ENCODE data around the gene TTLL8.

DNA sequence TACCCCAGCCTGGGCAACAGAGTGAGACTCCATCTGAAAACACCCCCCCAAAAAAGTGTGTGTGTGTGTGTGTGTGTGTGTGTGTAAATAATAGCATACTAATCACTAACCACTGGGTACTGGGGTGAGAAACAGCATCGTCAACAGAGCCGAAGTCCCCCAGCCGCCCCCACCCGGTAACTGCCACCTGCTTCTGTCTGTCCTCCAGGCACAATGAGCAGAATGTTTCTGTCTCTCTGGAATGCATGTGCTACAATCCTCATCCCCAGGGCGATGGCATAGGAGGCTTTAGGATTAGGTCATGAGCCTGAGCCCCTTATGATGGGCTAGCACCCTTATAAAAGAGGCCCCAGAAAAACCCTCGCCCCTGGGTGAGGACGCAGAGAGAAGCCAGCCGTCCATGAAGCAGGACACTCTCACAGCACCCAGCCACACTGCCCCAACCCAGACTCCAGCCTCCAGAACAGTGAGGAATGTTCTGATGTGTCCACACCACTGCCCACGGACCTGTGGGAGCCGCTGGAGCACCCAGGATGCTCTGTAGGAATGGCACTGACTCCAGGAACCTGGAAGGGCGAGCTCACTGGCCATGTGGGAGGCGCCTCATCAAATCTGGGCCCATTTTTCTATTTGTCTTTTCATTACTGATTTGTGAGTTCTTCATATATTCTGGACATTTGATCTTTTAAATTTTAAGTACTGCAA, 9.9 kb downstream of the TTLL8 start:
- TF ChIP-seq, protein P1, sequence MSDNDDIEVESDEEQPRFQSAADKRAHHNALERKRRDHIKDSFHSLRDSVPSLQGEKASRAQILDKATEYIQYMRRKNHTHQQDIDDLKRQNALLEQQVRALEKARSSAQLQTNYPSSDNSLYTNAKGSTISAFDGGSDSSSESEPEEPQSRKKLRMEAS (IDR thresholded peaks at IDR 0.05) = no peak
- no peak for TF ChIP-seq EP300 (IDR thresholded peaks at IDR 0.05; ENCODE audit: borderline replicate concordance)
- TF ChIP-seq, protein P2, sequence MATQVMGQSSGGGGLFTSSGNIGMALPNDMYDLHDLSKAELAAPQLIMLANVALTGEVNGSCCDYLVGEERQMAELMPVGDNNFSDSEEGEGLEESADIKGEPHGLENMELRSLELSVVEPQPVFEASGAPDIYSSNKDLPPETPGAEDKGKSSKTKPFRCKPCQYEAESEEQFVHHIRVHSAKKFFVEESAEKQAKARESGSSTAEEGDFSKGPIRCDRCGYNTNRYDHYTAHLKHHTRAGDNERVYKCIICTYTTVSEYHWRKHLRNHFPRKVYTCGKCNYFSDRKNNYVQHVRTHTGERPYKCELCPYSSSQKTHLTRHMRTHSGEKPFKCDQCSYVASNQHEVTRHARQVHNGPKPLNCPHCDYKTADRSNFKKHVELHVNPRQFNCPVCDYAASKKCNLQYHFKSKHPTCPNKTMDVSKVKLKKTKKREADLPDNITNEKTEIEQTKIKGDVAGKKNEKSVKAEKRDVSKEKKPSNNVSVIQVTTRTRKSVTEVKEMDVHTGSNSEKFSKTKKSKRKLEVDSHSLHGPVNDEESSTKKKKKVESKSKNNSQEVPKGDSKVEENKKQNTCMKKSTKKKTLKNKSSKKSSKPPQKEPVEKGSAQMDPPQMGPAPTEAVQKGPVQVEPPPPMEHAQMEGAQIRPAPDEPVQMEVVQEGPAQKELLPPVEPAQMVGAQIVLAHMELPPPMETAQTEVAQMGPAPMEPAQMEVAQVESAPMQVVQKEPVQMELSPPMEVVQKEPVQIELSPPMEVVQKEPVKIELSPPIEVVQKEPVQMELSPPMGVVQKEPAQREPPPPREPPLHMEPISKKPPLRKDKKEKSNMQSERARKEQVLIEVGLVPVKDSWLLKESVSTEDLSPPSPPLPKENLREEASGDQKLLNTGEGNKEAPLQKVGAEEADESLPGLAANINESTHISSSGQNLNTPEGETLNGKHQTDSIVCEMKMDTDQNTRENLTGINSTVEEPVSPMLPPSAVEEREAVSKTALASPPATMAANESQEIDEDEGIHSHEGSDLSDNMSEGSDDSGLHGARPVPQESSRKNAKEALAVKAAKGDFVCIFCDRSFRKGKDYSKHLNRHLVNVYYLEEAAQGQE (IDR thresholded peaks at IDR 0.05; ENCODE audit: low read depth) = no peak
- no peak for TF ChIP-seq TAF1 (IDR thresholded peaks at IDR 0.05; ENCODE audit: low read depth)
- no peak for TF ChIP-seq RAD21 (IDR thresholded peaks at IDR 0.05; ENCODE audit: low read depth)
- no peak for TF ChIP-seq CREB1 (IDR thresholded peaks at IDR 0.05; ENCODE audit: low read depth)
- TF ChIP-seq NFIC (IDR thresholded peaks at IDR 0.05) = no peak
- TF ChIP-seq FOXM1 (IDR thresholded peaks at IDR 0.05; ENCODE audit: borderline replicate concordance, low read depth) = no peak
- TF ChIP-seq CEBPB (IDR thresholded peaks at IDR 0.05) = no peak
- TF ChIP-seq EGR1 (IDR thresholded peaks at IDR 0.05) = no peak
- TF ChIP-seq YY1 (IDR thresholded peaks at IDR 0.05; ENCODE audit: low read depth) = no peak
- TF ChIP-seq ZBTB7A (IDR thresholded peaks at IDR 0.05; ENCODE audit: low read depth) = no peak
- TF ChIP-seq TCF12 (IDR thresholded peaks at IDR 0.05; ENCODE audit: low read depth) = no peak
- TF ChIP-seq TEAD4 (IDR thresholded peaks at IDR 0.05) = no peak
